GM10248 (cell line): ENCODE data around the gene ANKRD39.
"Not testable (repeated sequence)": the region's sequence is repeated elsewhere in the genome, so short reads cannot be mapped to it uniquely, and the experiment has no call there.

Experiments used
- CTCF ChIA-PET: fragments of 300-600 bp; sonication (Branson Sonifier 250); formaldehyde crosslinking; extraction: SDS; loops from one replicate; lab custom pipeline; 2021; ENCODE audit warnings: antibody characterized with exemption; lab: Yijun Ruan, JAX
- POLR2A ChIA-PET: fragments of 350-650 bp; sonication (Branson Sonifier 250); formaldehyde crosslinking; extraction: SDS; loops from one replicate; lab custom pipeline; 2020; ENCODE audit warnings: antibody characterized with exemption; lab: Yijun Ruan, JAX
- DNase-seq: peaks from one replicate; pipeline ENCODE4 v3.0.0; 2012; ENCODE audit errors: extremely low spot score
- CTCF ChIP-seq: IDR thresholded peaks from 2 replicates; pipeline ENCODE4 v1.5.1; 2012; ENCODE audit warnings: mild to moderate bottlenecking, low read depth; ENCODE audit errors: extremely low read depth, missing control alignments, control extremely low read depth

ANKRD39 gene

GRCh38 chr2:96865654-96866053, 7.8 kb upstream of the ANKRD39 start:
- no peak for TF ChIP-seq CTCF
- POLR2A ChIA-PET, result no interaction called here
- no peak for DNase-seq
- CTCF ChIA-PET, result interaction anchor here (1.4 to 4.4 kb wide), 2 partner anchors 8 to 9 kb away, joined by 3 to 45 read pairs; partner anchors contain the start of gene ANKRD39

- no peak for DNase-seq
- no peak for TF ChIP-seq CTCF
- POLR2A ChIA-PET, result no interaction called here
- CTCF ChIA-PET, result interaction anchor here (1.4 to 1.9 kb wide), 2 partner anchors 8 to 86 kb away, joined by 5 read pairs; no protein-coding TSS in a partner anchor
These were observed 6.7 kb upstream of the ANKRD39 start for GRCh38 chr2:96864343-96865091.

GRCh38 chr2:96863575-96864342, 5.9 kb upstream of the ANKRD39 start:
- no peak for DNase-seq
- no peak for TF ChIP-seq CTCF
- ChIA-PET POLR2A (no interaction called here), CTCF (interaction anchor here (1.4 to 1.9 kb wide), 2 partner anchors 9 to 87 kb away, joined by 5 read pairs; no protein-coding TSS in a partner anchor)

GRCh38 chr2:96863056-96863455, 5.2 kb upstream of the ANKRD39 start:
- DNase-seq, CTCF ChIA-PET: not testable (repeated sequence)
- POLR2A ChIA-PET, result interaction anchor here (0.6 kb wide), 1 partner anchor 90 kb away, joined by 3 read pairs; no protein-coding TSS in a partner anchor

- TF ChIP-seq CTCF, result no peak
- ChIA-PET CTCF (interaction anchor here (1.5 to 6.8 kb wide), 2 partner anchors 91 to 251 kb away, joined by 5 to 114 read pairs; no protein-coding TSS in a partner anchor), POLR2A (no interaction called here)
- no peak for DNase-seq
These were observed 3.3 kb upstream of the ANKRD39 start for GRCh38 chr2:96861074-96861473.

- ChIA-PET POLR2A (no interaction called here), CTCF (interaction anchor here (0.9 to 6.8 kb wide), 3 partner anchors 8 to 252 kb away, joined by 3 to 114 read pairs (median 5); no protein-coding TSS in a partner anchor)
- no peak for TF ChIP-seq CTCF
- no peak for DNase-seq
These were observed 2.5 kb upstream of the ANKRD39 start for GRCh38 chr2:96860065-96861029.
